HG02610 (cell line): ENCODE measurements around the gene DCAF8.
"Not testable (repeated sequence)": the region's sequence is repeated elsewhere in the genome, so short reads cannot be mapped to it uniquely, and the experiment has no call there.

ENCODE experiments used
- ATAC-seq: cut with Tn5 transposase; IDR thresholded peaks from one replicate; pipeline ENCODE4 v1.9.1; 2021; ENCODE audit warnings: mild to moderate bottlenecking, moderate library complexity; ENCODE audit not compliant: unreplicated experiment

The DCAF8 gene

DNA sequence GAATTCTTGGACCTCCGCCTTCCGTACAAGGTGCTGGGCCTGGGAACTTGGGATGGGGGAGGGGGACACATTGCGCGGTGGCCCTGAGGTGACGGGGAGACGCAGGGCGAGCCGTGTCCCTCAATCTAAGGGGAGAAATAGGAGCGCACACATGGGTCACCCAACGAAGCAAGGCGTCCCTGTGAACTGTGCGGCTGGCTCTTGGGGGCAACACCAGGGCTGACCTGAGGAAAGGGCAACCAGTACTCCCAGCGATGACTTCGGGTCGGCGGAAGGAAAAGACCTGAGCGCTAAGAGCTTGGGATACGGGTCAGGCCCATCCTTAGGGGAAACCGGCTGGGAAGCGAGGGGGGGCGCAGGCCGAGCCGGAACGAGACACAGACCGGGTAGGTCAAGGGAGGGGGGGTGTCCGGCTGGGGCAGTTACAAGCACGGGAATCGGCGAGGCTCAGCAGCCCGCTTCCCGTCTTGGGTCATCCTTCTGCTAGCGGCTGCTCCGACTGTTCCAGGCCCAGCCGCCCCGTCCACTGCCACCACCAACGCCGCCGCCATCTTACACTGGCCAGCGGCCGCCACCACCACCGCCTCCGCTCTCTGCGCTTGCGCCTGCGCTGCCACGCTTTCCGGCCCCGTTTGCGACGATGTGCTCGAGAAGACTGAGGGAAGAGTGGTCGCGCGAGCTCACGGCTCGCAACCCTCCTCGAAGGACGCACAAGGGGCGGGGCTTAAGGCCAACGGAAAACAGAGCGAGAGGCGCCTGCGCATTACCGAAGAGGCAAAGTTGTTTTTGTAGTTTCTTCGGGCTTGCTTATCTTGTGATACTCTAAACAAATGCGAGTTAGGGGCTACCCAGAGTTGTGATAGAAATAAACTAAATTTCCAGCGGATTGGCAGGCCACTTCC lies at the start of gene DCAF8:
Gene DCAF8, minus strand, starts transcription at position 657 of the 902 bp plus-strand sequence. CDS start 18,541 bp downstream, outside the sequence.
- peak; percentile 83 for ATAC-seq

DNA sequence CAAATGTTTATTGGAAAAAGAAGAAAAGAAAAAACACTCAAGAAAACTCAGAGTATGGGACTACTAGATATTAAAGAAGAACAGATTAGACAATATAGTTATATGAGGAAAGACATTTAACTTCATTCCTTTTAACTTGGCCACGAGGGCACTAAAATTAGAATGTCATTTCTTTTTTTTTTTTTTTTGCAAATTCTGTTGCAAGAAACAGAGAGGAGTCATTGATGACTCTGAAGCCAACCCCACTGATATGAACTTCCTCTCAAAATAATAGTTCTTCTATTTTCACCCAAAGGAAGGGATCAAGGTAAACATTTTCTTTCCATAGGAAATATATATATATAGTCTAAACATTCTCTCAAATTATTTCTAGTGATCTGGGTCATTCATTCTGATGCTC lies 47.2 kb upstream of the DCAF8 start:
- no peak for ATAC-seq

- ATAC-seq, result no peak
Measured at GRCh38 chr1:160309185-160309557, 46.8 kb upstream of the DCAF8 start.

DNA sequence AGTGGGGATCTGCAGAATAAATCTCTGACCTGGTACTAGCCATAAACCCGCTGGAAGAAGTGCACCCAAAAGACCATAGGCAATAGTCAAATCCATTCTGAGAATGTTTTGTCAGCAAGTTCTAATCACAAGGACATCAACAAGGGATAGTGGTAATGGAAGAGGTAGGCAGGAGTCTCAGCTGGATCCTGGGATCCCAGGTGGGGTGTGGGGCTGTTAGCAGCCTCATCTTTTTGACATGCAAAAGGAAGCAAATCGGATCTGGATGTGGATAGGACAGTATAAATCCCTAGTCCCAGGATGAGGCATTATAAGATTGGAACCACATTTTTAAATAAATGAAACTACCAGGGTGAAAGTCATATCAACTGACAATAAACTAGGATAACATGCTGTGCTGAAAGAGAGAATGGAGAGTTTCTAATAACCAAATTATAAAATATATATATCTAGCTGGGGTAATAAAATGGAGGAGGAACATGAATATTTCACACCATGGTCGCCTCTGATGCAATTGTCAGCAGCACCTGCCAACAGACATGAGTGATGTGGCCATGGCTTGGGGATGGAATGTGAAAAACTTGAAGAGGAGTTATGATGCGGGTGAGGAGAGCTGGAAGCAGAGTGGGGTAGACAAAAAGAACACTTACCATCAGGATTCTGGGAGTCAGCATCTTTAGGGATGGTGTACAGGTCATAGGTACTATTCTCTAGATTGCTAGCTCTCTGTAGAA lies 46.3 kb upstream of the DCAF8 start:
- ATAC-seq, result no peak

DNA sequence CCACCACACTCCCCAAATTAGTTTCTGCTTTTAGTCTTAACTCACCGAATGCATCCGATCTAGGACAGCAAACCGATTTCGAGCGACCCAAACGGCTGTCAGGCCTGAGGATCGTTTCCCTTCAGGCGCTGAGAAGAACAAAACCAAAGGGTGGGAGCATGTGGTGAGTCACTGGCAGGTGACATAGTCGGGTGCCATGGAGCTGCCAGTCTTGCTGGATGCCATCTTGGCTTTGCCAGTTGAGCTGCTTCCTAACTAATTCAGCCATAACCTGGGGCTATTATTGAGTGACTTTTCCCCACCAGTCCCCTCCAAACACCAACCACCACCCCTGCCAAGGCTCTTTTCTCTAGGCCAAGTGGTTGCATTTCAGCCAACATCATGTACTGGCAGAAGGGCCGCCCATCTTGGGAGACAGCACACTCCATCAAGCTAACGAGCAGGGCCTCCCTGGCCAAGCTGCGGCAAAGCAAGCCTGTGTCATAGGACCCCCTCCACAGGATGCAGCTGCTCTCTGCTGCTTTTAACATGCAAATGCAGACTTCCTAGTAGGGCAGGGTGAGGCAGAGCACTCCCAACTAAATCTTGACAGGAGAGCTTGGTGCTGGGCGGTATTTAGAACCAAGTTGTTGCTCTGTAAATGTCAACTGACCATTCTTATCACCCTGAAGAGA lies 44.9 kb upstream of the DCAF8 start:
- ATAC-seq, result no peak

DNA sequence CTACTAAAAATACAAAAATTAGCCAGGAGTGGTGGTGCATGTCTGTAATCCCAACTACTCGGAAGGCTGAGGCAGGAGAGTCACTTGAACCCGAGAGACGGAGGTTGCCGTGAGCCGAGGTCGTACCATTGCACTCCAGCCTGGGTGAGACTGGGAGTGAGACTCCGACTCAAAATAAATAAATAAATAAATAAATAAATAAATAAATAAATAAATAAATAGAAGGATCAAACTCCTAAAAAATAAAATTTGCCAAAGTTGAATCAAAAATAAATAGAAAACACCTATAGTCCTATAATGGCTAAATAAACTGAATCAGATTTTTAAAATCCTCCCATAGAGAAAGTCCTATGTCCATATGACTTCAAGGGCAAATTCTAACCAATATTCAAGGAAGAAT lies 37.8 kb upstream of the DCAF8 start:
- ATAC-seq, result no peak

- no peak for ATAC-seq
Measured at GRCh38 chr1:160296036-160296435, 33.7 kb upstream of the DCAF8 start.

- no peak for ATAC-seq
Measured at GRCh38 chr1:160293020-160293968, 30.9 kb upstream of the DCAF8 start.

GRCh38 chr1:160291248-160292220 lies 29.2 kb upstream of the DCAF8 start:
- peak; percentile 67 for ATAC-seq

DNA sequence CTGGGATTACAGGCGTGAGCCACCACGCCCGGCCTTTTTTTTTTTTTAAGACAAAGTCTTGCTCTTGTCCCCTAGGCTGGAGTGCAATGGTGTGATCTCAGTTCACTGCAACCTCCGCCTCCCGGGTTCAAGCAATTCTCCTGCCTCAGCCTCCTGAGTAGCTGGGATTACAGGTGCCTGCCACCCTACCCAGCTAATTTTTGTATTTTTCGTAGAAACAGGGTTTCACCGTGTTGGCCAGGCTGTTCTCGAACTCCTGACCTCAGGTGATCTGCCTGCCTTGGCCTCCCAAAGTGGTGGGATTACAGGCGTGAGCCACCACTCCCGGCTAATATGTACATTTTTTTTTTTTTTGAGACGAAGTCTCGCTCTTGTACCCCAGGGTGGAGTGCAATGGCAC lies 25.4 kb upstream of the DCAF8 start:
- ATAC-seq, result not testable (repeated sequence)

DNA sequence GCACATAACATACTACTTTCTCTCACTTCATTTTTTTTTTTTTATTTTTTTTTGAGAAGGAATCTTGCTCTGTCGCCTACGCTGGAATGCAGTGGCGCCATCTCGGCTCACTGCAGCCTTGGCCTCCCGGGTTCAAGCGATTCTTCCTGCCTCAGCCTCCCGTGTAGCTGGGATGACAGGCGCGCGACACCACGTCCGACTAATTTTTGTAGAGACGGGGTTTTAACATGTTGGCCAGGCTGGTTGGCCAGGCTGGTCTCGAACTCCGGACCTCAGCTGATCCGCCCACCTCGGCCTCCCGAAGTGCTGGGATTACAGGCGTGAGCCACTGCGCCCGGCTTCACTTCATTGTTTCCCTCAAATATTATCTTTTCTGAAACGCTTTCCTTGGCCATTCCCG lies 23.2 kb upstream of the DCAF8 start:
- no peak for ATAC-seq

DNA sequence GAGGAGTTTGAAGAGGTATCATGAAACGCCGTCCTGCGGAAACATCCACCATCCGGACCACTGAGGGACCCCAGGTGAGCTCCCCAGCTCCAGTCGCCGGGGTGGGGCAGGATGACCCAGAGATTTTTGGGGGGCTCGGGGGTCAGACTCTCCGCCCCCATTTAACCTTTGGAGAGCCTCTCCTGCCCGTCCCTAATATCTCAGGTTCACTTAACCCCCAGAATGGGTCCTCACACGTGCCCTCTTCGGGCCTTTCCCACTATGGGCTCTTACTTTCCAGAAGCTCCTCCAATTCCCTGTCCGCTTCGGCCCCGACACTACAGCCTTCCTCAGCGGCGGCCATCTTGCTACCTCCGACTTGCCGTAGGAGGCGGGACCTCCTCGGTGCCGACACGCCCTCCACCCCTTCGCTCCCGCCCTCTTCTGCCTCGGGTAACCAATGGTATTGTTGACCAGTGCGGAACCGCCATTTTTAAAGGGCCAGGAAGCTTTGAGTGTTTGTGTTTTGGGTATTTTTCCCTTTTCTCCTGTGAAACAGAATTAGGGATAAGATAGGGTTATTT lies 22.5 kb upstream of the DCAF8 start, which contains the start of gene PEX19:
Gene PEX19, minus strand, starts transcription at position 352 of the 563 bp plus-strand sequence. Its CDS starts 9 bp downstream, at position 343.
- peak; percentile 98 for ATAC-seq

- ATAC-seq, result no peak
Measured at GRCh38 chr1:160284220-160284781, 22.0 kb upstream of the DCAF8 start.

DNA sequence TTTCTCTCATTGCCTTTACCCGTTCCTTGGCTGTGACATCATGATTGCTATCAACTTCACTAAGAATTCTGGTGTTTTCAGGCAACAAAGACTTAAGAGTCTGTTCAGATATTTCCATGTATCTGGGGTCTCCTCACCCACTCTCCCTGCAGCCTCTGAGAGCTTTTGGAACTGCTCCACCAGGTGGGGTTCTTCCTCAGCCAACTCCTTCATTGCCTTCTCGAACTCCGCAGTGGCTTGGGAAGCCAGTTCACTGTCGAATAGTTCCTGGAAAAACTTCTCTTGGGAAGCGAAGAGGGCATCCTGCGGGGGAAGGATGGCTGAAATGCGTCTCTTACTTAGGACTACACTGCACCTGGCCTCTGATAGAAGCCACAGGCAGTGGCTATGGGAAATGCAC lies 20.5 kb upstream of the DCAF8 start:
- no peak for ATAC-seq

GRCh38 chr1:160277987-160278386 lies 15.6 kb upstream of the DCAF8 start:
- no peak for ATAC-seq

DNA sequence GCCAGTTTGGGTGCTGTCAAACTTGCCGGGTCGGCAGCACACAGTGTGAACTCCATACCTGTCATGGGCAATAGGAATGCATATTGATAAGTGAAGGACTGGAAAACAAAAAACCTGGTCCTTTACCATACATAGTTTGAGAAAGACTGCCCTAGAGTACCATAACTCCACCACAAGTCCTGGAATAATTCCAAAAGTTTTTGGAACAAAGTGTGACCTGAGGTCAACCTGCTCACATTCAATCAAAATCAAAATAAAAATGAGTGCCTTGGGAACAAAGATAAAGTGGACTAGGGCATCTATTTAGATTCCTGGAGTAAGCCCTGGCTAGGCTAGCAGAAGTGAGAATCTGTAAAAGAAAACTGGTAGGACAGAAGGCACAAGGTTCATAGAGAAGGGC lies 15.0 kb upstream of the DCAF8 start:
- ATAC-seq, result no peak

DNA sequence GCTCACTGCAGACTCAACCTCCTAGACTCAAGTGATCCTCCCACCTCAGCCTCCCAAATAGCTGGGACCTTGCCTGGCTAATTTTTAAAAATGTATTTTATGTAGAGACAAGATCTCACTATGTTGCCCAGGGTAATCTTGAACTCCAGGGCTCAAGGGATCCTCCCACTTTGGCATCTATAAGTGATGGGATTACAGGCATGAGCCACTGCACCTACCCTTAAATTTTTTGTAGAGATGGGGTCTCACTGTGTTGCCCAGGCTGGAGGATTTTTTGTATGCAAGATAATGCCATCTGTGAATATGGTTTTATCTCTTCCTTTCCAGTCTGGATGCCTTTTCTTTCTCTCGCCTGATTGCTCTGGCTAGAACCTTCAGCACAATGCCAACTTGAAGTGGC lies 8.7 kb upstream of the DCAF8 start:
- no peak for ATAC-seq

DNA sequence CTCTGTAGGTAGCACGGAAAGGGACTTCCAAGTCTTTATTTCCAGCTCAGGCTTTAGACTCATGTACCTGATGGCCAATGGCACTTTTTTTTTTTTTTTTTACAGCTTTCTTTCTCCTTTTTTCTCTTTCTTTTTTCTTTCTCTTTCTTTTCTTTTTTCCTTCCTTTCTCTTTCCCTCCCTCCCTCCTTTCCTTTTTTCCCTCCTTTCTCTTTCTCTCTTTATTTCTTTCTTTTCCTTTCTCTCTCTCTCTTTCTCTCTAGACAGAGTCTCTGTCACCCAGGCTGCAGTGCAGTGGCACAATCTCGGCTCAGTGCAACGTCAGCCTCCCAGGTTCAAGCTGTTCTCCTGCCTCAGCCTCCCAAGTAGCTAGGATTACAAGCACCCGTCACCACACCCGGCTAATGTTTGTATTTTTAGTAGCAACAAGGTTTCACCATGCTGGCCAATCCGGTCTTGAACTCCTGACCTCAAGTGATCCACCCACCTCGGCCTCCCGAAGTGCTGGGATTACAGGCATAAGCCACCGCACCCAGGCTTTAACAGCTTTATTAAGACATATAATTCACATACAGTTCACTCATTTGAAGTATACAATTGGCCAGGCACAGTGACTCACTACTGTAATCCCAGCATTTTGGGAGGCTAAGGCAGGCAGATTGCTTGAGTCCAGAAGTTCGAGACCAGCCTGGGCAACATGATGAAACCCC lies 5.1 kb upstream of the DCAF8 start:
- ATAC-seq, result no peak
